Memory B cell (primary cell): ENCODE measurements around the gene RBM44.
"Not testable (repeated sequence)": the region's sequence is repeated elsewhere in the genome, so short reads cannot be mapped to it uniquely, and the experiment has no call there.

Experiments used
- ATAC-seq: fragments of 150-1000 bp; cut with Tn5 transposase; 2 replicates; pipeline ENCODE4 v1.10.0; 2021; ENCODE audit warnings: low read depth, mild to moderate bottlenecking, moderate library complexity
- DNase-seq, 2 donors: peaks; one replicate each; pipeline ENCODE4 v3.0.0; 2022; ENCODE audit warnings: low spot score in 2 of 2
- H3K27ac Mint-ChIP-seq: one replicate; pipeline ENCODE4 v1.8.0; 2022; ENCODE audit warnings: mild to moderate bottlenecking, moderate library complexity, mixed read lengths
- H3K27me3 Mint-ChIP-seq: one replicate; pipeline ENCODE4 v1.8.0; 2022; ENCODE audit warnings: mixed read lengths
- H3K36me3 Mint-ChIP-seq: one replicate; pipeline ENCODE4 v1.8.0; 2022; ENCODE audit warnings: mild to moderate bottlenecking, mixed read lengths
- H3K4me1 Mint-ChIP-seq: one replicate; pipeline ENCODE4 v1.8.0; 2022; ENCODE audit warnings: mixed read lengths
- H3K4me3 Mint-ChIP-seq: one replicate; pipeline ENCODE4 v1.8.0; 2022; ENCODE audit warnings: mild to moderate bottlenecking, moderate library complexity, mixed read lengths
- H3K9me3 Mint-ChIP-seq: one replicate; pipeline ENCODE4 v1.8.0; 2022; ENCODE audit warnings: mixed read lengths

RBM44 gene, protein sequence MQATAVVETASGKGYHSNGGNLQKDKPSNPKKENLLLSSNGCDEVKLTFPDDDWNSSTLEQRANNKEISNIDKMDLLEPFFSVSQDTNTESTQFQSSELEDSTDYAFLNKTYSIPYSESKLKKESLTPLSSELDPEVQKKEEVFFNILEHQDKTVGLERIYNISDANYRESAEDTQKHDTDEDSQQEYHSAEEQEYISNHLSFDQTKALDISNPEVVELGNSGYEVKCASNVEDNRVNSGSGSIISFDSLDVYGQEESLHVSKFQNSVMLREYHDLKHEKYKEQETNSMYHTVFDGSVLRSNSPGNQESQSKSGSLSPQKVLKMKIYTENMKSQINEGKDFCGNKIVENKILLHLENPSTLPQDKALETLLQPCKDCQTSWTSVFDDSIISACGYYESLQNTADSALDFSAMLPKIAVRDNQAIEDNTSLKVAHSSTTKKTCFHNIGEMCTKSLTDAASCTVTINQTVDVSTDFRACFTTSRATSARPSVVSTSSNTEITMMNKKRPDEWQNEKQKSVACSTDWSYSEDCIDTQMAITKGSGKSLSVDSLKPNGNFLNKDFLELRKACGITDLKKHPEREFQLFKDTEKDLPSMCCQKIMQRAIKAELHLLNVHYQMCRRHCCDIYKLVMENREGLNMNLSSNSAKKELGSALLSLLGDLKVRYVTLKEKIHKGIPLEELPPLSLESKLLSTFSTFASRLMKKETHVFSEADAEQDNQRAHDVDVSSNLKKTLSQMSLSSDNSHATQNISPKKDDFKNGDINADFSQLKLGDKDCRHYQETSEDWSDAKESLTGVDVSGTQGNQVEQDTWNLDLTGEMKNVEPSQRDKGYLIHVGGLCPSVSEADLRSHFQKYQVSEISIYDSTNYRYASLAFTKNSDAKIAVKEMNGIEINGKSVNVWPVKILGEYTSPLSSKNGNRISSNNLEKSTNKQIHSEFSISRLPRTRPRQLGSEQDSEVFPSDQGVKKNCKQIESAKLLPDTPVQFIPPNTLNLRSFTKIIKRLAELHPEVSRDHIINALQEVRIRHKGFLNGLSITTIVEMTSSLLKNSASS

DNA sequence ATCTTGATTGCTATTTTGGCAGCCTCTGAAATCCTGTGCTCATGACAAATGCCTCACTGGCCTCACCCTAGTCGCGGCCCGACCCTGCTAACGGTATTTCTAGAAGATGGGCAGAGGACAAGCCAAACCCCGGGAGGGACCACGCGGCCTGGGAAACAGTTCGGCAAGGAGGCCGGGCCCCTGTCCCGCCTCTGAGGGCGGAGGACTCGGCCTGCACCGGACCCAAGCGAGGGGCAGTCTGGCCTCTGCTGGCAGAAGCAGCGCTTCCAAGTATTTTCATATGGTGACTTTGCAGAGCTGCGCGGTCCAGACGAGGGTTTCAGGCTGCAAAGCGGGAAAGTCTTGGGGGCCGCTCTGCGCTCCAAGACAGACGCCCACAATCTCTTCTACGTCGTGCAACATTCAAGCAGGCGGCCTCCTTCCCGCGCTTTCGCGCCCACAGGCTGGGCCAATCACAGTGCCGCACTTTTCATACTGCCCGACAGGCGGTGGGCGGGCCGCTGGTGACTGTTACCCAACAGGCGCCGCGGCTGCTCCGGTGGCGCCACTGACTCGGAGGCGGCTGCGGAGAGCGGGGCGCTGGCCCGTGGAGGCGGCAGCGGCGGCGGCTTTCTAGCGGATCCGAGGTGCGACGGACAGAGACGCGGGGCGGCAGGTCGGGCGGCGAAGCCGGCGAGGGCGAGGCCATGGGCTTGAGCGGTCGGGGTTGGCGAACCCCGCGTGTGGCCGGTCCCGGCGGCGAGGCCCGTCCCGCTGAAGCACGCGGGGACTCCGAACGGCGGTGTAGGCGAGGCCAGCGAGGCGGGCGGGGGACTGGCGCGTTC, at the start of gene RBM44:
Gene RBM44, plus strand, starts transcription at position 544 of the 824 bp plus-strand sequence. CDS start 14,831 bp downstream, outside the sequence.
- peaks cover 3% of the 10 kb centered on the region for H3K4me1 Mint-ChIP-seq
- no peak within 1 kb of the TSS for H3K4me3 Mint-ChIP-seq
- no peaks in the 10 kb centered on the region for H3K27me3 Mint-ChIP-seq
- H3K27ac Mint-ChIP-seq, result no peak within 1 kb of the TSS
- H3K36me3 Mint-ChIP-seq, result peaks cover 6% of the 10 kb centered on the region
- H3K9me3 Mint-ChIP-seq, result peaks cover 6% of the 10 kb centered on the region
- ATAC-seq (no peak), DNase-seq (no peak)

DNA sequence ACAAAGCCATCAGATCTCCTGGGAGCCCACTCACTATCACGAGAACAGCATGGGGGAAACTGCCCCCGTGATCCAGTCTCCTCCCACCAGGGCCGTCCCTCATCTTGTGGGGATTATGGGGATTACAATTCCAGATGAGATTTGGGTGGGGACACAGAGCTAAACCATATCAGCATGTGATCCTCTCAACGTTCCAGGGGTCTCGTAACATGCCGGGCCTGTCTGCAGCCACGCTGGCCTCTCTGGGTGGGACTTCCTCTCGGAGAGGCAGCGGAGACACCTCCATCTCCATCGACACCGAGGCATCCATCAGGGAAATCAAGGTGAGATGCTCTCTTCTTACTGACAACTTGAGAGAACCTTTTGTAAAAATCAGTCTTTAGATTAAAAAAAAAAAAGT, 49.6 kb upstream of the RBM44 start:
- H3K4me1 Mint-ChIP-seq, result peaks cover 5% of the 10 kb centered on the region
- no peaks in the 10 kb centered on the region for H3K9me3 Mint-ChIP-seq
- no peak overlapping the region for H3K4me3 Mint-ChIP-seq
- no peak for DNase-seq
- peak overlapping the region; percentile 70 for H3K27ac Mint-ChIP-seq
- H3K36me3 Mint-ChIP-seq, result peaks cover 33% of the 10 kb centered on the region
- H3K27me3 Mint-ChIP-seq, result no peaks in the 10 kb centered on the region
- no peak for ATAC-seq

DNA sequence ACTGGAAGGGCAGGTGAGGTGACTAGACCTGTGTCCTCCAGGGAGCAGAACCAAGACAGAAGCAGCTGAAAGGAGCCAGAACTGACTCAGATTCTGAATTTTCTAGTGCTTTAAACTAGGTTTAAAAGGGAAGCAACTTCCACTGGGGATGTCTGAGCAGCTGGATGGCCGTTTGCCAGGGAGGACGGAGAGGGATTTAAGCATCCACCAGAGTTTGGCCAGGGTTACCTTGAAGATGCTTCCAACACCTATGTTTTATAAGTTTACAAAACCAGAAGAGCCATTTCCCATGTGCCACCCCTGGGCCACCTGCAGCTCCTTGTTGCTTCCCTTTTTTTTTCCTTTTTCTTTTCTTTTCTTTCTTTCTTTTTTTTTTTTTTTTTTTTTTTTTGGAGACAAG, 48.6 kb upstream of the RBM44 start:
- Mint-ChIP-seq H3K4me1 (peaks cover 2% of the 10 kb centered on the region), H3K4me3 (no peak overlapping the region), H3K27ac (no peak overlapping the region), H3K27me3 (no peaks in the 10 kb centered on the region), H3K9me3 (no peaks in the 10 kb centered on the region), H3K36me3 (peaks cover 34% of the 10 kb centered on the region)
- no peak for DNase-seq
- ATAC-seq, result no peak

DNA sequence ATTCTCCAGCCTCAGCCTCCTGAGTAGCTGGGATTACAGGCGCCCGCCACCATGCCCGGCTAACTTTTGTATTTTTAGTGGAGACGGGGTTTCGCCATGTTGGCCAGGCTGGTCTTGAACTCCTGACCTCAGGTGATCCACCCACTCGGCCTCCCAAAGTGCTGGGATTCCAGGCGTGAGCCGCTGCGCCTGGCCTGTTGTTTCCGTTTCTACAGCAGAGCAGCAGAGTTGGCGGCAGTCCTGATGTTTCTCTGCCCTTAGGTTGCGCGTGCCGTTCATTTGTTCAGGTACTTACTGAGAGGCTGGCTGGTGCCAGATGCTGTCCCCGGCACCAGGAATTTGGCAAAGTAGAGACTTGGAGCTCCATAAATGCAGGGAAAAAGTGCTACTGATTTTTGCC, 48.1 kb upstream of the RBM44 start:
- H3K4me1 Mint-ChIP-seq, H3K4me3 Mint-ChIP-seq, DNase-seq, H3K27me3 Mint-ChIP-seq, H3K27ac Mint-ChIP-seq, H3K9me3 Mint-ChIP-seq, ATAC-seq: not testable (repeated sequence)
- H3K36me3 Mint-ChIP-seq, result peaks cover 34% of the 10 kb centered on the region

DNA sequence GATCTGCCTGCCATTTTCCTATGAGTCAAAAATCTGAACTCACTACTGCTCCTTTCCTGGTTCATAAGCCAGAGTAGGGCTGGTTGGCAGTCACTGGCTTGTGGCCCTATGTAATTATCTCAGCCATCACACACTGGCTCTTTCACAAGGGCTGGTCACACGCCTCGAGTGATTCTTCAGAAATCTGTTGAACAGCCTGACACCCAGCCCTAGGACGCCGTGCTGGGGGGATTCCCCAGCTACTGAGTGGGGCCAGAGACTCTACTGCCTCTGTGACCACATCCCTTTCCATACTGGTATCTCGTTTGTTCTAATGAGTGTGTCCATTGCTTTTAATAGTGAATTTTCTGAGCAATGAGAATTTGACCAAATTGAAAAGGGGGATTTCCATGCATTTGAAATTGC, 45.8 kb upstream of the RBM44 start:
- peak; percentile 78 for ATAC-seq
- H3K27ac Mint-ChIP-seq, result peak overlapping the region; percentile 4
- H3K4me3 Mint-ChIP-seq, result no peak overlapping the region
- H3K27me3 Mint-ChIP-seq, result no peaks in the 10 kb centered on the region
- no peaks in the 10 kb centered on the region for H3K4me1 Mint-ChIP-seq
- H3K9me3 Mint-ChIP-seq, result no peaks in the 10 kb centered on the region
- no peak for DNase-seq
- peaks cover 45% of the 10 kb centered on the region for H3K36me3 Mint-ChIP-seq

DNA sequence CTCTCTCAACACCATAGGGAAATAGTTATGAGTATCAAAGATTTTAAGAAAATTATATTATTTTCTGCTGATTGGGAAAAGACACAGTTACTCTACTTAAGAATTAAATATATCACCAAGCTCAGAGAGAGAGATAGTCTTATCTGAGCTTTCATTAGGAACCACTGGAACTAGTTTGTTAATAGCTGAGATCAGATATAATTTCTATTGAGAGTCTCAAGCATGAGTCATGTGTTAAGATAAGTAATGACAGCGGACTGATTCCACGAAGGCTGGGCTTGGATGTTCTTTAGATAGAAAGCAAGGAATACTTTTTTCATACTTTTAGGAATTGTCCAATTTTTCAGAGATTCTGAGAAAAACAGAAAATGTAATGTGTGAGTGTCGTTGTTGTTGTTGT, 44.4 kb upstream of the RBM44 start:
- DNase-seq (no peak), ATAC-seq (no peak)
- no peak overlapping the region for H3K4me3 Mint-ChIP-seq
- H3K4me1 Mint-ChIP-seq, result no peaks in the 10 kb centered on the region
- H3K36me3 Mint-ChIP-seq, result peaks cover 43% of the 10 kb centered on the region
- H3K27ac Mint-ChIP-seq, result no peak overlapping the region
- no peaks in the 10 kb centered on the region for H3K9me3 Mint-ChIP-seq
- no peaks in the 10 kb centered on the region for H3K27me3 Mint-ChIP-seq

DNA sequence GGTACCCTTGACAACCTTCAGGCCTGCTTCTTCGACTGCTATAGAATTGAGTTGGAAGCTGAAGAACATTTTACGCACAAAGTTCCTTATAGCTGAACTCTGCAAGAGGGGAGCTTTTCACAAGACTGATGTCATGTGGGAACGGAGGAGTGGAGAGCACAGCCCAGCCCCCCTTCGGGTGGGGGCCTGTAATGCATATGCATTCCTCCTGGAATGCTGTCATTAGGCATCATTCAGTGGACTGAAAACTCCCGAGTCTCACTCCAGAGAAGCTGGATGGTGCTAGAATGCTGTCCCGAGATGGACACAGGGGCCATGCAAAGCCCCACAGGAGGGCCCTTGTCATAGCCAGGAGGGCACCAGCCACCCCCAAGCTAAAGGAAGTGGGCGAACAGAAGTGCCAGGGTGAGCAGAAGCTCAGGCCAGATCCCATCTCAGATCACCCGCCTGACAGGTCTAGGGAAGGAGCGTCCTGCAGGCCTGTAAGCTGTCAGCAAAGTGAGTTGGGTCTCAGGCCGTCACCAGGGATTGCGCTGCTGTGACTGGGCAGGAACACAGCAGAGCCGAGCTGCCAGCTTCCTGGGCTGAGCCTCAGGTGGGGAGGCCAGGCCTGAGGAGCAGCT, 43.8 kb upstream of the RBM44 start:
- Mint-ChIP-seq H3K36me3 (peaks cover 40% of the 10 kb centered on the region), H3K27ac (no peak overlapping the region), H3K4me3 (no peak overlapping the region), H3K27me3 (no peaks in the 10 kb centered on the region), H3K4me1 (no peaks in the 10 kb centered on the region), H3K9me3 (no peaks in the 10 kb centered on the region)
- ATAC-seq, result no peak
- no peak for DNase-seq

DNA sequence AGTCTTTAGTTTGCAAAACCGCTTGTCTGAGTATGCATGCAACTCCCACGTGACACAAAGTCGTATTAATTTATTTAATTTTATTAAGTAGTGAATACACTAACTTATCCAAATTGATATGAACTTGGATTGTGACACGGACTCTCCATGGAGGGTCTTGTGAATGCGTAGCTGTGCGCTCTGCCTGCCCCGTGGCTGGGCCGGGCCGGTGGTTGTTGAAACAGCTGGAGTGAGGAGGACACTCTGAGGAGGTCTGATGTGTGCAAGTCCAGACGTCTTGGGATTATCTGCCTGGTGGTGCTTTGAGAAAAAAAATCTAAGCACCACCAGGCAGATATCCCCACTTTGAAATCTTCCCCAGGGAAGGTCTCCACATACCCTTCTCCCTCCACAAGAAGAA, 41.0 kb upstream of the RBM44 start:
- no peaks in the 10 kb centered on the region for H3K4me1 Mint-ChIP-seq
- H3K36me3 Mint-ChIP-seq, result peaks cover 34% of the 10 kb centered on the region
- H3K27me3 Mint-ChIP-seq, result no peaks in the 10 kb centered on the region
- no peak overlapping the region for H3K27ac Mint-ChIP-seq
- H3K4me3 Mint-ChIP-seq, result no peak overlapping the region
- no peak for ATAC-seq
- no peak for DNase-seq
- H3K9me3 Mint-ChIP-seq, result no peaks in the 10 kb centered on the region

DNA sequence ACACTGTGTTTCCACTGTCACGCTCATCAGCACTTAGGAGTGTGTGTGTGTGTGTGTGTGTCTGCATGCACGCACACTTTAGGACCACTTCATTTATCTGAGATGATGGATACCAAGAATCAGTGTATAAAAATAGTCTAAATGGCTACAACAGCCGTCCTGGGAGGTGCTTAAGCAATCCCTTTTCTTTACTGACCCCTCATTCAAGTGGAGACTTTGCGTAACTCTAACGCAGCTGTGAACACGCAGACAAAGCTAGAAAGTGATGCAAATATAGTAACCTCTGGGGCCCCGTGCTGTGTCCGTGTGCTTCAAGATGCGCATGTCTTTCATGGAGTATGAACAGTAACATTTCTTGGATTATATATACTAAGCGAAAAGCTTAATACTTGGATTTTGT, 40.4 kb upstream of the RBM44 start:
- peaks cover 37% of the 10 kb centered on the region for H3K36me3 Mint-ChIP-seq
- no peak for DNase-seq
- H3K4me3 Mint-ChIP-seq, result no peak overlapping the region
- ATAC-seq, result no peak
- no peaks in the 10 kb centered on the region for H3K27me3 Mint-ChIP-seq
- H3K9me3 Mint-ChIP-seq, result no peaks in the 10 kb centered on the region
- H3K27ac Mint-ChIP-seq, result no peak overlapping the region
- H3K4me1 Mint-ChIP-seq, result peaks cover 1% of the 10 kb centered on the region

DNA sequence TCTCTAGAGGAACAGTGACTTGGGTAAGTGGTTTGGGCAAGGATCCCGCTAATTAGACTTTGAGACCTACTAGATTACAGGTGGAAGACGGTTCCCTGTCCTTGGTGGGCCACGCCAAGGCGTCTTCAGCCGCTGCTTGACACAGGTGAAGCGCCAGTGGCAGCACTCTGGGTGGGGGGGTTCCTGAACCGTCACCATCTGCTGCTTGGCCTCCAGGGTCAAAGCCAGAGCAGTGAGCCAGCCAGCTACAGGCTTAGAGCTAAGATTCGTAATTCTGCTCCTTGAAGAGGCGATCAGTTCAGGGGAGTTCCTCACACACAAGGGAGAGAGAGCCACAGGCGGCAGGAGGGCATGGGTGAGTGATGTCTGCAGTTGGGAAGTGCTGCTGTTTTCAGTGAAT, 39.4 kb upstream of the RBM44 start:
- ATAC-seq (no peak), DNase-seq (no peak)
- H3K4me1 Mint-ChIP-seq, result peaks cover 3% of the 10 kb centered on the region
- H3K36me3 Mint-ChIP-seq, result peaks cover 37% of the 10 kb centered on the region
- H3K9me3 Mint-ChIP-seq, result no peaks in the 10 kb centered on the region
- no peak overlapping the region for H3K4me3 Mint-ChIP-seq
- H3K27me3 Mint-ChIP-seq, result no peaks in the 10 kb centered on the region
- H3K27ac Mint-ChIP-seq, result no peak overlapping the region

DNA sequence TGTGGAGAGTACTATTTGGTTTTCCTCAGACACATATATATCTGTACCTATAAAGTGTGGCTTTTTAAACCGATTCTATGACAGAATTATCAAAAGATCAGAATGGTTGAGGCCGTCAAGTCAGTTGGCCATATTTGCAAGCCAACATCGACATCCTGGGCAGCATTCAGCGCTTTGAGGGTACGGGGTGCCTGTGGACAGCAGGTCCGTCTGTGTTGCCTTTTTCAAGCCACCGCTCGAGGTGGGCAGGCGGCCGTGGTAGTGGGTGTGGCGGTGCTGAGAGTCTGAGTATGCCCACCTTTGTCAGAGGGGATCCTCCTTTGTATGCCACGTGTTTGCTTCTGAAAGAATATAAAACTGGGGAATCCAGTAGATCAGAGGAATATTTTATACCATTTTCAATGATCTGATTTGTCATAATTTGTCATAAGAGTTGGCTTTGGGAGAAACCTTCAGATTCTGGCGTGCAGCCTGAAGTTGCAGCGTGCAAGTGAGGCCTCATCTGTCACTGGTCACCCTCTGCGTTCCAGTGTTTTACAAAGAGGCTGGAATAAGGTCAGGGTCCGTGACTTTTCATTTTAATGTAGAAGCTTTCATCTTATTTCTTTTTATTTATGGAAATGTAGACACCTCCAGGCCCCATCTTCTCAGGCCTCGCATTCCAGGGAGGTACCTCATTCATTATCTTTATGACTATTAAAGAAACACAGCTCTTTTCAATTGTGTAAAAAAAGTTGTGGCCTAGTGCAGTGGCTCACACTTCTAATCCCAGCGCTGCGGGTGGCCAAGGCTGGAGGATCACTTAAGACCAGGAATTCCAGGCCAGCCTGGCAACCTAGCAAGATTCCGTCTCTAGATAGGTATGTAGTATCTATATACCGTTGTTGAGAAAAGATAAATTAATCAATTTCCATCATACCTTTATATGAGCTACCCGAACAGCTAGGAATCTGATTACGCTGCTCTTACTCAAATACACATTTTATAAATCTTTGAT, 37.8 kb upstream of the RBM44 start:
- Mint-ChIP-seq H3K27ac (no peak overlapping the region), H3K4me1 (peaks cover 3% of the 10 kb centered on the region), H3K27me3 (no peaks in the 10 kb centered on the region), H3K36me3 (peaks cover 35% of the 10 kb centered on the region), H3K4me3 (no peak overlapping the region), H3K9me3 (no peaks in the 10 kb centered on the region)
- DNase-seq (no peak), ATAC-seq (no peak)

DNA sequence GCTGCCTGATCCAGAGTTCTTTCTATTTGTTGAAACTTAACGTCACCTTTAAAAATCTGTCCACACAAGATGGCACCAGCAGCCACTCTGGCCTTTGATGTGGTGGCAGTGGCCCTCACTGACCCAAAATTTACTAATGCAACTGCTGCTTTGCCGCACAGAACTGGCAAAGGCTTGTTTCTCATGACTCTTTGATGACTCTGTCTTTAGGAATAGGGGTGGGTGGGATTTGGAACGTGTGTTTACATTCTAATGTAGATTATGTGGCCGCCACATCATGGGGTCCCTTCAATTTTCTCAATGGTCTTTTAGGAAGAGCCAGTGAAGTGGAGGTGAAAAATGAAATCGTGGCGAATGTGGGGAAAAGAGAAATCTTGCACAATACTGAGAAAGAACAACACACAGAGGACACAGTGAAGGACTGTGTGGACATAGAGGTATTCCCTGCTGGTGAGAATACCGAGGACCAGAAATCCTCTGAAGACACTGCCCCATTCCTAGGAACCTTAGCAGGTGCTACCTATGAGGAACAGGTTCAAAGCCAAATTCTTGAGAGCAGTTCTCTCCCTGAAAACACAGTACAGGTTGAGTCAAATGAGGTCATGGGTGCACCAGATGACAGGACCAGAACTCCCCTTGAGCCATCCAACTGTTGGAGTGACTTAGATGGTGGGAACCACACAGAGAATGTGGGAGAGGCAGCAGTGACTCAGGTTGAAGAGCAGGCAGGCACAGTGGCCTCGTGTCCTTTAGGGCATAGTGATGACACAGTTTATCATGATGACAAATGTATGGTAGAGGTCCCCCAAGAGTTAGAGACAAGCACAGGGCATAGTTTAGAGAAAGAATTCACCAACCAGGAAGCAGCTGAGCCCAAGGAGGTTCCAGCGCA, 36.0 kb upstream of the RBM44 start:
- not testable (repeated sequence) for DNase-seq, H3K4me3 Mint-ChIP-seq, H3K27me3 Mint-ChIP-seq, H3K9me3 Mint-ChIP-seq, ATAC-seq, H3K4me1 Mint-ChIP-seq, H3K27ac Mint-ChIP-seq
- H3K36me3 Mint-ChIP-seq, result peaks cover 32% of the 10 kb centered on the region
